ENCODE results near the gene COLEC11. TPM values are rescaled to one million over a fixed set of nuclear protein-coding genes. Genes with fewer than 3 reads are reported as not detected.

Gene COLEC11
- total and polyA plus RNA-seq, 2 donors (not counting 1 experiment from before 2014, with no cell fraction given), result not detected

DNA sequence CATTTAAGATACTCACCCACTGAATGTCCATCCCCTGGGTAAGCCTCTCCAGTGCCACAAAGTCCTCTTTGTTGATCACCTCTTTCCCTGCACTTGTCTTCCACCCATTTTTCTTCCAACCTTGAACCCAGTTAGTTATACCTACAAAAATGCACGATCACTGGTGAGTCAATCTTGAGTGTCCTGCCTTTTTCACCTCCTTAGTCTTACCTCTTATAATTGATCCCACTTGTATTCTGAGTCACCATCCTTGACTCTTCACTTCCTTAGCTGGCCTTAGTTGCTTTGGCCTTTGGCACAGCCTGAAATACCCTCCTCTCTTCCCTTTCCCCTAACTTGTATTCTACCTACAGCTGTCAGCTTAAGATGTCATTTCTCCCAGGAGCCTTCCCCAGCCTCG, 47.0 kb upstream of the COLEC11 start:
- Histone ChIP-seq H3K9me3 (ENCODE audit: control extremely low read depth in 1 of 3, control insufficient read depth in 2 of 3, insufficient read depth in 1 of 3, low read length in 2 of 3) (peaks cover 0 to 1% (median 0%) of the 10 kb centered on the region in 3 donors), H3K9ac (ENCODE audit: low read length) (no peak overlapping the region), H4K20me1 (ENCODE audit: control insufficient read depth, insufficient read depth, low read length, poor library complexity, severe bottlenecking) (no peaks in the 10 kb centered on the region), H3K27ac (ENCODE audit: low read length in 2 of 2) (no peak overlapping the region), H3K4me2 (replicated peaks; ENCODE audit: low read depth, low read length, poor library complexity, severe bottlenecking) (no peak overlapping the region), H2AFZ (ENCODE audit: insufficient read depth, low read depth, low read length, poor library complexity, severe bottlenecking) (no peak overlapping the region), H3K36me3 (replicated peaks in 1 of 2; ENCODE audit: control extremely low read depth in 1 of 2, control insufficient read depth in 1 of 2, extremely low read depth in 1 of 2, insufficient read depth in 2 of 2, low read length in 1 of 2) (peaks cover 28 to 82% of the 10 kb centered on the region in 2 experiments), H3K4me3 (ENCODE audit: control extremely low read depth in 1 of 5, extremely low read depth in 1 of 5, insufficient read depth in 1 of 5, low read depth in 2 of 5, low read length in 4 of 5) (no peak overlapping the region), H3K4me1 (ENCODE audit: control insufficient read depth in 2 of 2, insufficient read depth in 2 of 2, low read length in 2 of 2) (no peaks in the 10 kb centered on the region), H3K27me3 (replicated peaks in 1 of 4; ENCODE audit: control extremely low read depth in 1 of 4, control insufficient read depth in 3 of 4, insufficient read depth in 4 of 4, low read length in 3 of 4) (no peaks in the 10 kb centered on the region), H3K79me2 (ENCODE audit: control insufficient read depth, insufficient read depth, low read length) (peaks cover 4% of the 10 kb centered on the region)
- intact Hi-C loops (cut with micrococcal nuclease), result no loop called here
- ATAC-seq (ENCODE audit: low read depth) (no peak), DNase-seq (no peak)
- CTCF ChIA-PET, result no interaction called here
- Mint-ChIP-seq H3K4me1 (no peaks in the 10 kb centered on the region), H3K27me3 (no peaks in the 10 kb centered on the region), H3K27ac (no peak overlapping the region), H3K4me3 (no peak overlapping the region), H3K9me3 (ENCODE audit: insufficient read depth) (no peaks in the 10 kb centered on the region)
- no peak for TF ChIP-seq EZH2 (IDR thresholded peaks at IDR 0.05; ENCODE audit: borderline replicate concordance, insufficient read depth, low read depth, low read length, poor library complexity, severe bottlenecking)
- TF ChIP-seq, protein P1, sequence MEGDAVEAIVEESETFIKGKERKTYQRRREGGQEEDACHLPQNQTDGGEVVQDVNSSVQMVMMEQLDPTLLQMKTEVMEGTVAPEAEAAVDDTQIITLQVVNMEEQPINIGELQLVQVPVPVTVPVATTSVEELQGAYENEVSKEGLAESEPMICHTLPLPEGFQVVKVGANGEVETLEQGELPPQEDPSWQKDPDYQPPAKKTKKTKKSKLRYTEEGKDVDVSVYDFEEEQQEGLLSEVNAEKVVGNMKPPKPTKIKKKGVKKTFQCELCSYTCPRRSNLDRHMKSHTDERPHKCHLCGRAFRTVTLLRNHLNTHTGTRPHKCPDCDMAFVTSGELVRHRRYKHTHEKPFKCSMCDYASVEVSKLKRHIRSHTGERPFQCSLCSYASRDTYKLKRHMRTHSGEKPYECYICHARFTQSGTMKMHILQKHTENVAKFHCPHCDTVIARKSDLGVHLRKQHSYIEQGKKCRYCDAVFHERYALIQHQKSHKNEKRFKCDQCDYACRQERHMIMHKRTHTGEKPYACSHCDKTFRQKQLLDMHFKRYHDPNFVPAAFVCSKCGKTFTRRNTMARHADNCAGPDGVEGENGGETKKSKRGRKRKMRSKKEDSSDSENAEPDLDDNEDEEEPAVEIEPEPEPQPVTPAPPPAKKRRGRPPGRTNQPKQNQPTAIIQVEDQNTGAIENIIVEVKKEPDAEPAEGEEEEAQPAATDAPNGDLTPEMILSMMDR (IDR thresholded peaks at IDR 0.05), result no peak
- POLR2A ChIA-PET, result no interaction called here
- 90% methylated on average over 2 of the region's 2 CpGs for WGBS (ENCODE audit: insufficient coverage)

DNA sequence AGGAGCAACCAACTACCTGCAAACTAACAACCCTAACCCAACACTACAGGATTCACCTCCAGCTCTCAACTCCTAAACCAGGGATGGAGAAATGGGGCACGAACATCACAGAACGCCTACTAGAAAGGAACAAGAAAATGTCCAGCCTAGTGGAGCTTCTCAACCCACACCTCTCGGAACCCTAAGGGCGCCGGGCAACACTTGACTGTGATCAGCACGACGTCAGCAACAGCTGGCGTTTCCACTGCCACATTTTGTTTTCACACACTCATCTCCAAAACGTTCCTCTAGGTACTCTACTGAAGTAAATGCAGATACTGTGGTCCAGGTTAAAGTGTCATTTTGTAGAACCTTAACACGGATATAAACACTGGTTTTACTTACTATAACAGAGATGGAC, 41.0 kb upstream of the COLEC11 start:
- H3K4me2 ChIP-seq (replicated peaks; ENCODE audit: low read depth, low read length, poor library complexity, severe bottlenecking), result no peak overlapping the region
- H3K4me3 ChIP-seq (ENCODE audit: control extremely low read depth in 1 of 5, extremely low read depth in 1 of 5, insufficient read depth in 1 of 5, low read depth in 2 of 5, low read length in 4 of 5), result no peak overlapping the region
- TF ChIP-seq, protein P1 (IDR thresholded peaks at IDR 0.05), result no peak
- no peak for TF ChIP-seq EZH2 (IDR thresholded peaks at IDR 0.05; ENCODE audit: borderline replicate concordance, insufficient read depth, low read depth, low read length, poor library complexity, severe bottlenecking)
- H3K36me3 ChIP-seq (replicated peaks in 1 of 2; ENCODE audit: control extremely low read depth in 1 of 2, control insufficient read depth in 1 of 2, extremely low read depth in 1 of 2, insufficient read depth in 2 of 2, low read length in 1 of 2), result peaks cover 18 to 61% of the 10 kb centered on the region in 2 experiments
- ChIA-PET CTCF (interaction anchor here (1.8 kb wide), 1 partner anchor 22 kb away, joined by 5 read pairs; no protein-coding TSS in a partner anchor), POLR2A (no interaction called here)
- no peak for ATAC-seq (ENCODE audit: low read depth)
- H3K9me3 ChIP-seq (ENCODE audit: control extremely low read depth in 1 of 3, control insufficient read depth in 2 of 3, insufficient read depth in 1 of 3, low read length in 2 of 3), result no peaks in the 10 kb centered on the region
- no peak overlapping the region for H3K27ac ChIP-seq (ENCODE audit: low read length in 2 of 2)
- no peaks in the 10 kb centered on the region for H3K27me3 ChIP-seq (replicated peaks in 1 of 4; ENCODE audit: control extremely low read depth in 1 of 4, control insufficient read depth in 3 of 4, insufficient read depth in 4 of 4, low read length in 3 of 4)
- Mint-ChIP-seq H3K4me1 (peaks cover 24% of the 10 kb centered on the region), H3K9me3 (ENCODE audit: insufficient read depth) (no peaks in the 10 kb centered on the region), H3K27ac (no peak overlapping the region), H3K4me3 (no peak overlapping the region), H3K27me3 (no peaks in the 10 kb centered on the region)
- H2AFZ ChIP-seq (ENCODE audit: insufficient read depth, low read depth, low read length, poor library complexity, severe bottlenecking), result no peak overlapping the region
- H3K9ac ChIP-seq (ENCODE audit: low read length), result no peak overlapping the region
- H3K4me1 ChIP-seq (ENCODE audit: control insufficient read depth in 2 of 2, insufficient read depth in 2 of 2, low read length in 2 of 2), result peaks cover 6 to 12% of the 10 kb centered on the region in 2 donors
- DNase-seq, result no peak
- intact Hi-C loops (cut with micrococcal nuclease), result no loop called here
- WGBS (ENCODE audit: insufficient coverage), result 100% methylated on average over 3 of the region's 10 CpGs
- peaks cover 42% of the 10 kb centered on the region for H3K79me2 ChIP-seq (ENCODE audit: control insufficient read depth, insufficient read depth, low read length)
- H4K20me1 ChIP-seq (ENCODE audit: control insufficient read depth, insufficient read depth, low read length, poor library complexity, severe bottlenecking), result no peaks in the 10 kb centered on the region

Data from B cell (primary cell).